HUES6 (cell line): ENCODE results near the gene GLDC.
"Not testable (repeated sequence)": the region's sequence is repeated elsewhere in the genome, so short reads cannot be mapped to it uniquely, and the experiment has no call there.

Source experiments
- H3K27ac ChIP-seq: 2 replicates; pipeline ENCODE4 v1.7.0; 2013; ENCODE audit warnings: low read depth, mild to moderate bottlenecking, low read length, inconsistent platforms
- H3K27me3 ChIP-seq: 2 replicates; pipeline ENCODE4 v1.6.1; 2013; ENCODE audit warnings: low read length; ENCODE audit not compliant: control insufficient read depth, insufficient read depth
- H3K36me3 ChIP-seq: 2 replicates; pipeline ENCODE4 v1.6.1; 2013; ENCODE audit warnings: low read length; ENCODE audit not compliant: control insufficient read depth, insufficient read depth
- H3K4me1 ChIP-seq: 2 replicates; pipeline ENCODE4 v1.6.1; 2013; ENCODE audit warnings: low read length; ENCODE audit not compliant: control insufficient read depth, insufficient read depth
- H3K4me3 ChIP-seq: 2 replicates; pipeline ENCODE4 v1.5.1; 2013; ENCODE audit warnings: low read depth, low read length
- H3K9ac ChIP-seq: one replicate; pipeline ENCODE4 v1.6.1; 2013; ENCODE audit warnings: mild to moderate bottlenecking, low read length
- H3K9me3 ChIP-seq: 2 replicates; pipeline ENCODE4 v1.6.1; 2013; ENCODE audit warnings: low read depth, low read length; ENCODE audit not compliant: control insufficient read depth, insufficient read depth

The GLDC gene

GRCh38 chr9:6660512-6660911 lies 15.0 kb upstream of the GLDC start:
- no peaks in the 10 kb centered on the region for H3K9me3 ChIP-seq
- H3K36me3 ChIP-seq: peaks cover 12% of the 10 kb centered on the region
- H3K4me3 ChIP-seq: no peak overlapping the region
- peaks cover 12% of the 10 kb centered on the region; the same call in 1 of the 2 replicates for H3K4me1 ChIP-seq
- H3K9ac ChIP-seq: no peak overlapping the region
- H3K27me3 ChIP-seq: no peaks in the 10 kb centered on the region
- no peak overlapping the region for H3K27ac ChIP-seq

GRCh38 chr9:6658628-6659353 lies 13.3 kb upstream of the GLDC start:
- Histone ChIP-seq H3K27ac (no peak overlapping the region), H3K9ac (no peak overlapping the region), H3K27me3 (no peaks in the 10 kb centered on the region), H3K9me3 (no peaks in the 10 kb centered on the region), H3K4me1 (peaks cover 8% of the 10 kb centered on the region; the same call in 1 of the 2 replicates), H3K4me3 (no peak overlapping the region), H3K36me3 (peaks cover 20% of the 10 kb centered on the region)

GRCh38 chr9:6656614-6657300 lies 11.2 kb upstream of the GLDC start:
- H3K27ac ChIP-seq: no peak overlapping the region

GRCh38 chr9:6655036-6655435 lies 9.5 kb upstream of the GLDC start:
- H3K4me1 ChIP-seq: peaks cover 8% of the 10 kb centered on the region; the same call in 1 of the 2 replicates
- no peak overlapping the region for H3K27ac ChIP-seq
- no peak overlapping the region for H3K4me3 ChIP-seq
- H3K9ac ChIP-seq: no peak overlapping the region
- no peaks in the 10 kb centered on the region for H3K27me3 ChIP-seq
- H3K9me3 ChIP-seq: no peaks in the 10 kb centered on the region
- H3K36me3 ChIP-seq: peaks cover 40% of the 10 kb centered on the region

More at GRCh38 chr9:6656614-6657300, 11.2 kb upstream of the GLDC start:
- no peak overlapping the region for H3K9ac ChIP-seq
- H3K27me3 ChIP-seq: no peaks in the 10 kb centered on the region
- H3K4me1 ChIP-seq: peaks cover 8% of the 10 kb centered on the region; the same call in 1 of the 2 replicates
- no peaks in the 10 kb centered on the region for H3K9me3 ChIP-seq
- peaks cover 30% of the 10 kb centered on the region for H3K36me3 ChIP-seq
- no peak overlapping the region for H3K4me3 ChIP-seq

GRCh38 chr9:6646293-6646636 lies 736 bp upstream of the GLDC start:
- peak overlapping the region; percentile 60; the same call in 1 of the 2 replicates for H3K27ac ChIP-seq
- peaks cover 18% of the 10 kb centered on the region for H3K4me1 ChIP-seq
- H3K27me3 ChIP-seq: peaks cover 23% of the 10 kb centered on the region; the same call in 1 of the 2 replicates
- peak overlapping the region; percentile 88 for H3K4me3 ChIP-seq
- H3K9me3 ChIP-seq: no peaks in the 10 kb centered on the region
- H3K9ac ChIP-seq: peak overlapping the region; percentile 75
- H3K36me3 ChIP-seq: peaks cover 23% of the 10 kb centered on the region

GRCh38 chr9:6645105-6645354 lies 499 bp downstream of the GLDC start:
- H3K4me1 ChIP-seq: peaks cover 23% of the 10 kb centered on the region
- H3K27me3 ChIP-seq: peaks cover 23% of the 10 kb centered on the region; the same call in 1 of the 2 replicates
- peak overlapping the region; percentile 74 for H3K9ac ChIP-seq
- H3K36me3 ChIP-seq: peaks cover 20% of the 10 kb centered on the region
- not testable (repeated sequence) for H3K9me3 ChIP-seq, H3K27ac ChIP-seq
- peak overlapping the region; percentile 88 for H3K4me3 ChIP-seq

GRCh38 chr9:6644346-6645104 lies 1.0 kb downstream of the GLDC start:
- Histone ChIP-seq H3K9ac (peak overlapping the region; percentile 74), H3K4me1 (peaks cover 25% of the 10 kb centered on the region)

GRCh38 chr9:6641961-6642360 lies 3.6 kb downstream of the GLDC start:
- H3K9ac ChIP-seq: no peak overlapping the region
- H3K9me3 ChIP-seq: no peaks in the 10 kb centered on the region
- H3K27ac ChIP-seq: no peak overlapping the region
- peaks cover 16% of the 10 kb centered on the region for H3K36me3 ChIP-seq
- peaks cover 22% of the 10 kb centered on the region; the same call in 1 of the 2 replicates for H3K27me3 ChIP-seq
- H3K4me3 ChIP-seq: no peak overlapping the region
- H3K4me1 ChIP-seq: peaks cover 9% of the 10 kb centered on the region

More at GRCh38 chr9:6644346-6645104, 1.0 kb downstream of the GLDC start:
- Histone ChIP-seq H3K4me3 (peak overlapping the region; percentile 88), H3K27ac (no peak overlapping the region), H3K27me3 (peaks cover 23% of the 10 kb centered on the region; the same call in 1 of the 2 replicates), H3K9me3 (no peaks in the 10 kb centered on the region), H3K36me3 (peaks cover 20% of the 10 kb centered on the region)

GRCh38 chr9:6641561-6641960 lies 4.0 kb downstream of the GLDC start:
- Histone ChIP-seq H3K9ac (no peak overlapping the region), H3K36me3 (peaks cover 16% of the 10 kb centered on the region), H3K4me1 (peaks cover 7% of the 10 kb centered on the region; the same call in 1 of the 2 replicates), H3K9me3 (no peaks in the 10 kb centered on the region), H3K27me3 (peaks cover 20% of the 10 kb centered on the region; the same call in 1 of the 2 replicates), H3K4me3 (no peak overlapping the region), H3K27ac (no peak overlapping the region)

- Histone ChIP-seq H3K4me3 (no peak overlapping the region), H3K9ac (no peak overlapping the region), H3K9me3 (no peaks in the 10 kb centered on the region), H3K36me3 (peaks cover 16% of the 10 kb centered on the region), H3K27me3 (peaks cover 16% of the 10 kb centered on the region; the same call in 1 of the 2 replicates), H3K27ac (no peak overlapping the region), H3K4me1 (peaks cover 7% of the 10 kb centered on the region; the same call in 1 of the 2 replicates)
Observed at GRCh38 chr9:6641056-6641455, 4.5 kb downstream of the GLDC start.
